SK-N-SH (cell line): Measurements from ENCODE around the gene SEC14L2. TPM values are rescaled to one million over a fixed set of nuclear protein-coding genes. Genes with fewer than 3 reads are reported as not detected.

ENCODE experiments used
- CTCF ChIA-PET: fragments of 300-600, 350-600 bp; formaldehyde crosslinking; extraction: SDS; loops from one replicate; lab custom pipeline; 2021; lab: Yijun Ruan, JAX
- POLR2A ChIA-PET: fragments of 350-600 bp; sonication (Branson Sonifier 250); formaldehyde crosslinking; extraction: SDS; loops from one replicate; lab custom pipeline; 2020; ENCODE audit warnings: antibody characterized with exemption, inconsistent platforms; lab: Yijun Ruan, JAX
- DNase-seq: peaks from one replicate; pipeline ENCODE4 v3.0.0; 2012
- H2AFZ ChIP-seq: fragments of 200-600 bp; sonication (generic); 2 replicates; pipeline ENCODE4 v1.8.1; 2016; ENCODE audit warnings: antibody characterized with exemption, mild to moderate bottlenecking, low read depth
- H3F3A ChIP-seq: fragments of 200-600 bp; sonication (generic); replicated peaks from 2 replicates; pipeline ENCODE3; 2016; ENCODE audit warnings: antibody characterized with exemption, mild to moderate bottlenecking; ENCODE audit not compliant: insufficient read depth
- H3K27ac ChIP-seq, 2 experiments: fragments of 200-500 bp in 1 of 2; fragments of 200-600 bp in 1 of 2; sonication (Bioruptor generic) in 1 of 2; sonication (generic), shearing (Covaris generic) in 1 of 2; 2 replicates each; pipeline versions ENCODE4 v1.5.1 to v1.6.1; 2014 to 2016; ENCODE audit warnings: low read depth in 2 of 2, inconsistent platforms in 1 of 2, low read length in 1 of 2, mild to moderate bottlenecking in 1 of 2, mixed read lengths in 1 of 2
- H3K27me3 ChIP-seq: fragments of 200-600 bp; sonication (generic), shearing (Covaris generic); 2 replicates; pipeline ENCODE4 v1.6.1; 2016; ENCODE audit warnings: mixed run types; ENCODE audit not compliant: insufficient read depth
- H3K36me3 ChIP-seq, 2 experiments: fragments of 200-500 bp in 1 of 2; fragments of 200-600 bp in 1 of 2; sonication (Bioruptor generic) in 1 of 2; sonication (generic) in 1 of 2; replicated peaks in 1 of 2; 2 replicates each; pipeline versions ENCODE3 to v1.5.1; 2014 to 2016; ENCODE audit warnings: low read length in 1 of 2, mild to moderate bottlenecking in 1 of 2; ENCODE audit not compliant: insufficient read depth in 2 of 2, control insufficient read depth in 1 of 2
- H3K4me1 ChIP-seq, 2 experiments: fragments of 200-500 bp in 1 of 2; fragments of 200-600 bp in 1 of 2; sonication (Bioruptor generic) in 1 of 2; sonication (generic), shearing (Covaris generic) in 1 of 2; 2 replicates each; pipeline versions ENCODE4 v1.5.1 to v1.6.1; 2014 to 2016; ENCODE audit warnings: low read depth in 1 of 2, low read length in 1 of 2, mixed run types in 1 of 2; ENCODE audit not compliant: insufficient read depth in 2 of 2, control insufficient read depth in 1 of 2
- H3K4me2 ChIP-seq: fragments of 200-600 bp; sonication (generic), shearing (Covaris generic); 2 replicates; pipeline ENCODE4 v1.6.1; 2017; ENCODE audit warnings: mixed run types
- H3K4me3 ChIP-seq, 2 experiments: fragments of 200-500 bp in 1 of 2; fragments of 200-600 bp in 1 of 2; sonication (Bioruptor generic) in 1 of 2; sonication (generic), shearing (Covaris generic) in 1 of 2; 2 replicates each; pipeline versions ENCODE4 v1.5.1 to v1.8.1; 2014 to 2016; ENCODE audit warnings: low read depth in 2 of 2, inconsistent platforms in 1 of 2, low read length in 1 of 2, mild to moderate bottlenecking in 1 of 2, mixed read lengths in 1 of 2, moderate library complexity in 1 of 2
- H3K79me2 ChIP-seq: fragments of 200-600 bp; sonication (generic); 2 replicates; pipeline ENCODE4 v1.8.1; 2017; ENCODE audit warnings: mild to moderate bottlenecking; ENCODE audit not compliant: insufficient read depth
- H3K9ac ChIP-seq: fragments of 200-600 bp; sonication (generic); 2 replicates; pipeline ENCODE4 v1.6.1; 2017; ENCODE audit warnings: mixed run types
- H3K9me2 ChIP-seq: fragments of 200-600 bp; sonication (generic); 2 replicates; pipeline ENCODE4 v1.6.1; 2017; ENCODE audit warnings: mixed run types
- H3K9me3 ChIP-seq: fragments of 200-600 bp; sonication (generic); 2 replicates; pipeline ENCODE4 v1.6.1; 2017; ENCODE audit warnings: mixed run types, mild to moderate bottlenecking, moderate library complexity
- H4K20me1 ChIP-seq: fragments of 200-600 bp; sonication (generic); 2 replicates; pipeline ENCODE4 v1.6.1; 2017; ENCODE audit warnings: mild to moderate bottlenecking, mixed run types; ENCODE audit not compliant: insufficient read depth
- CTCF ChIP-seq: fragments of 200-600 bp; sonication (generic); IDR thresholded peaks from 2 replicates; pipeline ENCODE4 v1.6.1; 2017; ENCODE audit warnings: antibody characterized with exemption, mild to moderate bottlenecking, moderate library complexity
- ELF1 ChIP-seq: IDR thresholded peaks from 2 replicates; pipeline ENCODE4 v1.4.0; 2012
- FOXM1 ChIP-seq: IDR thresholded peaks from 2 replicates; pipeline ENCODE4 v1.4.0; 2012; ENCODE audit warnings: low read depth, mild to moderate bottlenecking
- GABPA ChIP-seq: IDR thresholded peaks from 2 replicates; pipeline ENCODE4 v1.4.0; 2012; ENCODE audit warnings: low read depth, mild to moderate bottlenecking
- GATA2 ChIP-seq: sonication (generic); formaldehyde crosslinking; IDR thresholded peaks from 2 replicates; pipeline ENCODE4 v1.5.0; 2020; ENCODE audit warnings: mild to moderate bottlenecking, missing genetic modification reagents
- IRF3 ChIP-seq: fragments of 150-350 bp; IDR thresholded peaks from 2 replicates; pipeline ENCODE4 v1.6.1; 2016; ENCODE audit warnings: mild to moderate bottlenecking, low read depth, low read length
- MEF2A ChIP-seq: IDR thresholded peaks from 2 replicates; pipeline ENCODE4 v1.4.0; 2012; ENCODE audit warnings: low read depth, borderline replicate concordance
- NFIC ChIP-seq: IDR thresholded peaks from 2 replicates; pipeline ENCODE4 v1.4.0; 2012; ENCODE audit warnings: borderline replicate concordance
- RFX5 ChIP-seq: IDR thresholded peaks from 2 replicates; pipeline ENCODE4 v1.6.1; 2012; ENCODE audit warnings: mild to moderate bottlenecking, improper control_type of control experiment, low read length
- SIN3A ChIP-seq: IDR thresholded peaks from 2 replicates; pipeline ENCODE4 v1.6.1; 2012; ENCODE audit warnings: low read depth, mild to moderate bottlenecking, low read length, moderate library complexity, borderline replicate concordance
- SMC3 ChIP-seq: IDR thresholded peaks from 2 replicates; pipeline ENCODE4 v1.6.1; 2012; ENCODE audit warnings: low read depth, low read length, improper control_type of control experiment
- TAF1 ChIP-seq: IDR thresholded peaks from 2 replicates; pipeline ENCODE4 v1.6.1; 2012; ENCODE audit warnings: low read depth, mild to moderate bottlenecking, low read length, moderate library complexity, borderline replicate concordance
- USF1 ChIP-seq: IDR thresholded peaks from 2 replicates; pipeline ENCODE4 v1.4.0; 2012; ENCODE audit warnings: low read depth, borderline replicate concordance
- WGBS: methylation state at CpG from one replicate; pipeline ENCODE4 v1.1.6; 2017; ENCODE audit warnings: low lambda C conversion rate; 5-methylcytosine and 5-hydroxymethylcytosine counted together
- polyA plus RNA-seq, 3 experiments: library from polyadenylated mRNA; depleted of rRNA; stranded (reverse); fragments of >200 nt; gene quantifications; 2 replicates each; pipeline ENCODE4 v1.2.3, GENCODE V29; 2012

SEC14L2 gene
- polyA plus RNA-seq, 1 of the 3 experiments (the other 2 are of a cell fraction) = 14.0 TPM

GRCh38 chr22:30434843-30435242, 38.0 kb downstream of the SEC14L2 start:
- no peak overlapping the region for H3K27ac ChIP-seq
- DNase-seq = no peak
- CTCF ChIA-PET = interaction anchor here (0.7 to 2.9 kb wide), 3 partner anchors 9 to 11 kb away, joined by 4 to 14 read pairs (median 4); partner anchors contain the start of gene MTFP1

More at GRCh38 chr22:30434843-30435242, 38.0 kb downstream of the SEC14L2 start:
- no peaks in the 10 kb centered on the region for H4K20me1 ChIP-seq
- H3K79me2 ChIP-seq = no peaks in the 10 kb centered on the region
- no peaks in the 10 kb centered on the region for H3K36me3 ChIP-seq
- H3F3A ChIP-seq = no peaks in the 10 kb centered on the region
- no peaks in the 10 kb centered on the region for H3K9me2 ChIP-seq
- H2AFZ ChIP-seq = no peak overlapping the region
- 20% methylated on average over 1 of the region's 1 CpG for WGBS
- no peaks in the 10 kb centered on the region; a peak in 2 of 4 replicates for H3K4me1 ChIP-seq
- no peak overlapping the region for H3K4me2 ChIP-seq
- no peak overlapping the region for H3K9ac ChIP-seq
- H3K9me3 ChIP-seq = no peaks in the 10 kb centered on the region
- H3K4me3 ChIP-seq = no peak overlapping the region
- POLR2A ChIA-PET = no interaction called here
- TF ChIP-seq USF1 (no peak), FOXM1 (no peak), GABPA (no peak), CTCF (no peak), RFX5 (no peak), MEF2A (no peak), SMC3 (no peak), IRF3 (no peak), NFIC (no peak), ELF1 (no peak), TAF1 (no peak), SIN3A (no peak), GATA2 (CRISPR knock-in tag) (no peak)
- no peaks in the 10 kb centered on the region for H3K27me3 ChIP-seq
